ENCODE results near the gene MSANTD4.
"Not testable (repeated sequence)": the region's sequence is repeated elsewhere in the genome, so short reads cannot be mapped to it uniquely, and the experiment has no call there.

Gene MSANTD4

DNA sequence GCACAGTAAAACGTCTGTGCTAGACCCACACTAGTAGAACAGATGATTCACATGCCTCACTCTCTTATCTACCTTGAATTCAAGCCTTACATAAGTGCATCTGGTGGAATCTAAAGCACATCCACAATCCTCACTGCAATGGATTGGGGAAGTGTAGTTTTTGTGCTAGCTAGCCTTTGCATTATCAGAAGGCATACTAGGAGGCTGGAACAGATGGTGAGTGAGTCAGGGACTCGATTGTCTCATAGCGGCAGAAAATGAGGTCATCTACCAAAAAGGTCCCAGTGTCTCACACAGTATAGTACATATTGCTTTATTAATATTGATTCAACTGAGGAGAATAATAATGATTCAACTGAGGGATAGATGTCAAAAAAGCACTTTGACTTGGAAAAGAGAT is 9.3 kb downstream of the MSANTD4 start:
- no peak for DNase-seq

DNA sequence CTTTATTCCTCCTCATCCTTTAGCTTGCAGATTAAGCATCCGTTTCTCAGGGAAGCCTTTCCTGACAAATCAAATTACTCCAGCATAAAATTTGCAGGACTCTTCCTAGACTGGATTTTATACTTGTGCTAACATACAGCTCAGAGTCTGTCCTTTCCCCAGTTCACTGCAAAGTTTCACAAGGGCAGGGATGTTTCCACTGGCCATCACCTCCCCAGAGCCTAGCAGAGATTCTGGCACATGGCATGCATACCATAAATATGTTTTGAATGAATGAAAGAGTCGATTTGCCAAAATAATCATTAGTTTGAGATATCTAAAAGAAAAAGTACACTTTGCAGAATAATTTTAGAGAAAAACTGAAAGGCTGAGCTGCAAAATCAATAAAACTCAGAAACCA is 10.6 kb downstream of the MSANTD4 start:
- DNase-seq: no peak

DNA sequence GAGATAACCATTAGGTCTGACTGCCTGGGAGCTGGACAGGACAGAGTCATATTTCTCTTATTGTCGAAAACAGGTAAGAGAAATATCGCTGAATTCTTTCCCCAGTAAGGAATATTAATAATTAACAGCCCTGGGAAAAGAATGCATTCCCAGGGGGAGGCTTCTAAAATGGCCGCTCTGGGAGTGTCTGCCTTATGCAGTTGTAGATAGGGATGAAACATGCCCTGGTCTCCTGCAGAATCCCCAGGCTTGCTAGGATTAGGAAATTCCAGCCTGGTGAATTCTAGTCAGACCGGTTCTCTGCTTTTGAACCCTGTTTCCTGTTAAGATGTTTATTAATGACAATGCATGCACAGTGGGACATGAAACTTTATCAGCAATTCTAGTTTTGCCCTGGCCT is 18.9 kb downstream of the MSANTD4 start:
- not testable (repeated sequence) for DNase-seq

DNA sequence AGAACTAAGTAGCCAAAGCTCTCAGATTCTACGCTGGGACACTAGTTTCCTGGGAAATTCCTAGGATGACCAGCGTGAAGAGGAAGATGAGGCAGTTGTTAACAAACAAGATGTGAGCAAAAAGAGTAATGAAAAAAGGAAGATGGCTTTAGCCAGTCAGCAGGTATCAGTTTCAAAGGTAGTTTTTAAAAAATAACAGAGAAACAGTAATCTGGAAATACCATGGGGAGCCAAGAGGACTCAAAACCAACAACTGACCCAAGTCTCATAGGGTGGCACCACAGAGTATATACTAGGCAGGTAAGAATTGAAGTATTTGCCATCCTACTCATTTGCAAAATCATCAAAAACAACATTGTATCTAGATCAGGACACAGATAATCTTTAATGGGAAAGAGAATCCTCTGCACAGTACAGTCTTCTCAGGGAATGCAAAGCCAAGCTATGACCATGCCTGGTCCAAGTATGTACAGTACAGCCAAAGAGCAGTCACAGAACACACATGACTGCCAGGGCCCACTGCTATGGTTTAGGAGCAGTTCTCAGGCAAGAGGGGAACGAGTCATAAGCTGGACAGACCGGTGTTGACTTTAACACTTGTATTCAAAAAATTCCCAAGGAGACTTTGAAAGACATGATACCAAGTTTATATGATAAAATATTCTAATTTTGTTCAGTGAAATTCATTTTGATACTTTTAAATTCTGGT is 20.6 kb downstream of the MSANTD4 start:
- no peak for DNase-seq

DNA sequence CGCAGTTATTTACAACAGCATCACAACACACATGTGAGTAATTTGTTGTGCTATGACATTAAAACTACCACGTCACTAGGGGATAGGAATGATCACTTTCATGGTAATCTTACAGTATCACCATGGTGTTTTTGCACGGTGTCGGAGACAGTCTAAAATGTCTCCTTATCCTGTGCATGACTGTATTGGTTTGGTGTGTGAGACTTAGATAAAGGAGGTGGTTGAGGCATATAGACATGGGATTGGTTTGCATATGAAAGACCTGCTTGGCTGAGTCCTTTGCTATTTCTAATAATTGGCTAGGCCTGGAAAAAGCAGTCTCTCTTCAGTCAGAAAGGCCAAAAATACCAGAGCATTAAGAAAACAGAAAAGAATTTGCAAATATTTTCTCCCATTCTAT is 30.2 kb downstream of the MSANTD4 start:
- DNase-seq: no peak

DNA sequence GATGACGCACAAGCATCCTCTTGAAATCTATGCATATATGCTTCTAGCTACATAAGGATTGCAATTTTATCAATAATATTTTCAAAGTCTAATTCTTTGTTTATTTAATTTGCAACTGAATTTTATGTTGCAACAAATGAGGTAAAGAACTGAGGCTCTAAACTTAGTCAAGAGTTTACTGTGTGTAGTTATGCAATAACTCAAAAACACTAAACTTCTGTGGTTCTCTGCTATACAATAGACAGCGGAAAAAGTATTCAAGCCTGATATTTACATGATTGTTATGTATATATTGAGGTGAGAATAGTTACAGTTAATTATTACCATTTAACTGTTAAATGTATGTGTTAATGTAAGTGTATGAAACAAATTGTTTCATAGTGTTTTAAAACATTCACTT is 32.9 kb downstream of the MSANTD4 start:
- DNase-seq: no peak

DNA sequence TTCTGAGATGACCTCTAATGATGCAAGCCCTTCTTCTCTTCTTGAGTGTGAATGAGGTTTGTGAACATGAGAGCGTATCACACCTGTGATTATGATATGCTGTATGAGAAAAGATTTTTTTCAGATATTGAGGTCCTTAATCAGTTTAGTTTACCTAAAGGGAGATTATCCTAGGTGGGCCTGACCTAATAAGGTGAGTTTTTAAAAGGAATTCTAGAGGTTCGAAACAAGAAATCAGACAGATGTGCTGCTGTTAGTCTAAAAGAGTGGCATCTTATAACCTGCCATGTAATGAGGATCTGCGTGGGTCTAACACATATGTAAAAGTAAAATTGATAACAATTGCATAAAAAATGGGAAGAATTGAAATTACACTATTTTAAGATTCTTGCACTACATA is 33.8 kb downstream of the MSANTD4 start:
- DNase-seq: no peak

DNA sequence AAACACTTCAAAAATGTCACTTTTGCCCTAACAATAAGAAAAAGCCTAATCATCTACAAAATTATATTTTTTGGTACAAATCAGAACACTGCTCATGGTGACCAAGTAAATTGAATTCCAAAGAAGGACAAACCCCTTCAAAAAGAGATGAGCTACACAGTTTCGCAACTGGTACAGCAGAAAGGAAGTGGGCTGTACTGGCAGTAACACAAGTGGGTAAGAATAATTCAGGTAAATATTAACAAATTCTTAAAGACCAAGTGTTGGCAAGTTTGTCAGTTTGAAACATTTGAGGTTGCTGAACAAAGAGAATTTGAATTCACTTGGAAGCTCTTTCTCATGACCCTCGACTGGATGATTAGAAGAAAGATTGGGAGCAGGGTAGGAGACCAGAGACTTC is 35.5 kb downstream of the MSANTD4 start:
- no peak for DNase-seq

DNA sequence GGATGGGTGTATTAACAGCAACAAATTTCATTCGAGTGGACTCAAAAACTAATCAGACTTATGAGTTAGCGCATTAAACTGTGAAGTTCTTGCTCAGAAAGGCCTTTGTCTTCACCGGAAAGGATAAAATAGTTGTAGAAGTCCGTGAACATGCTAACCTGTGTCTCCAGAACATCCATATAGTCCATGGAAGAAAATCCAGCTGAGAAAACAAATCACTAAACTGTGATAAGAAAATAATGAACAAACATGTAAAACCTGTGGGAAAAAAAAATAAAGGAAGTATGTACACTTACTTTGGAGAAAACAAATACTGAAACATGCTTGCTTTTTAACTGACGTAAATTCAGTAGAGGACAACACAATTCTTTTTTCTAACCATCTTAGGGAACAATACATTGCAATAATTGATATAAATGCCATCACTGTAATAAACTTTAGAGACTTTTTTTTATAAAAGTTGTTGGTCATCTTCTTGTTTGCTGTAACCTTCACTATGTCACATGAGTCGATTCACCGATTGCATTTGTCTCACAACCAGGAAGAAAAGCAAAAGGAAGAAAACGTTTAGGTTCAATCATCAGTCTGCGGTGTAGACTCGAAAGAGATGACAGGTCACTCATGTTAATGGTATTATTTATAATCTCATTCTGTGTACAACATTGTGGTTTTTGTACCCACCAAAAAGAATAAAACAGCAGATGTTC is 41.9 kb downstream of the MSANTD4 start:
- DNase-seq: no peak

DNA sequence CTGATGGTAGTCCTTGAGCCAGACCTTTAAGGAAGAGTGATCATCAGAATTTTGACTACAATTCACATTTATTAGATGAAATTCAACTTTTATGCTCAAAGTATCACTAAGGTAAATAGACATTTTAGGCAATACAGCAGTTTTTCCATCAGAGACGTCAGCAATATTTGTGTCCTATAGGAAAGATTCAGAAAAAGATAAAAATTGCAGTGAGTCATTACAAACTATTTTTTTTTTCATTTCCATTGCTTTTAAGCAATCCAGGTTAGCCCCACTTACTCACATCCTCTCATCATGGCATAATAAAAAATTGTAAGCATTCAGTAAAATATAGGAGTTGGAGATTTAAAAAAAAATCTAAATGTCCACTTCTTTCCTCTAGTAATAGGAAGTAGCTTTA is 46.9 kb downstream of the MSANTD4 start:
- no peak for DNase-seq

DNA sequence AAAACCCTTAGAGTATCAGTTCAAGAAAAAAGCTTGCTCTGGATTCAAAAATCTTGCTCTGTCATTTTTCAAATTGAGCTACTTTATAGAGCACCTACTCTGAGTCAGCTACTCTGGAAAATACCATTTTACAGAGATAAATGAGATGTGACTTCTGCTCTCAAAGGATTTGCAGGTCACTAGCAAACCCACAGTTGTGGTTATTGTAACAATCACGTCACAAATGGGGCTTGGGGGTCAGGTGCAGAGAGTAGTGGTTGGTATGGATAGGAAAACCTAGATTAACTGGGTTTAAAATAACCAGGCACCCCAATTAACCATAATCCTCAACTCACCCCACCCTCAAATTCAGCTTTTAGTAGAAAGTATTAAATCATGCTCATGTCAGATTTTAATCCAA is 52.3 kb downstream of the MSANTD4 start:
- DNase-seq: no peak

DNA sequence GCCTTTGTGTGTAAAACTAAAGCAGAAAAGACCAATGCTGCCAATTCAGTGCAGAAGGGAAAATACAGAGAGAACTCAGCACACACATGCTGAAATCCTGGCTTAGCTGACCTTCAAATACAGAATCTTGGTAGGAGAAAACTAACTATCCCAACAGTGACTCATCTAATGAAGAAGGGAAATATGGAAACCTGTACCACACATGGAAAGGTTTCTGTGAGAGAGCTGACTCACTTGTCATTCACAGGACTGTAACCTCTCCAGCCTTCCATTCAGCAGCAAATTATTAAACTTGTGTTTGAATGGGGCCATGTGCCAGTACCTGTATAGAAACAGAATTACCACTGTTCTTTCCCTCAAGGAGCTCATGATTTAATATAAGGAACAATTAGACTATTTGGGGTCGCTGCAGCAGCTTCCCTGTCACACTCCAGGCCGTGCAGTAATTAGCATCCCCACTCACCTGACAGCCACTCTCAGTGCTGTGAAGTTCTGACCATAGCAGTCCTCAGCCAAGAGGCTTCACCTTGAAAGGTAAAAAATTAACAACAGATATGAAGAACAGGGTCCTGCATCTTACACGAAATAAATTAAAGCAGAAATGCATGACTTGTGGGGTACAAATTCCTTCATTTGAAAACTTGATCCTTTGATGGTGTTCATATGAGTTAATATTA is 53.9 kb downstream of the MSANTD4 start:
- no peak for DNase-seq

DNA sequence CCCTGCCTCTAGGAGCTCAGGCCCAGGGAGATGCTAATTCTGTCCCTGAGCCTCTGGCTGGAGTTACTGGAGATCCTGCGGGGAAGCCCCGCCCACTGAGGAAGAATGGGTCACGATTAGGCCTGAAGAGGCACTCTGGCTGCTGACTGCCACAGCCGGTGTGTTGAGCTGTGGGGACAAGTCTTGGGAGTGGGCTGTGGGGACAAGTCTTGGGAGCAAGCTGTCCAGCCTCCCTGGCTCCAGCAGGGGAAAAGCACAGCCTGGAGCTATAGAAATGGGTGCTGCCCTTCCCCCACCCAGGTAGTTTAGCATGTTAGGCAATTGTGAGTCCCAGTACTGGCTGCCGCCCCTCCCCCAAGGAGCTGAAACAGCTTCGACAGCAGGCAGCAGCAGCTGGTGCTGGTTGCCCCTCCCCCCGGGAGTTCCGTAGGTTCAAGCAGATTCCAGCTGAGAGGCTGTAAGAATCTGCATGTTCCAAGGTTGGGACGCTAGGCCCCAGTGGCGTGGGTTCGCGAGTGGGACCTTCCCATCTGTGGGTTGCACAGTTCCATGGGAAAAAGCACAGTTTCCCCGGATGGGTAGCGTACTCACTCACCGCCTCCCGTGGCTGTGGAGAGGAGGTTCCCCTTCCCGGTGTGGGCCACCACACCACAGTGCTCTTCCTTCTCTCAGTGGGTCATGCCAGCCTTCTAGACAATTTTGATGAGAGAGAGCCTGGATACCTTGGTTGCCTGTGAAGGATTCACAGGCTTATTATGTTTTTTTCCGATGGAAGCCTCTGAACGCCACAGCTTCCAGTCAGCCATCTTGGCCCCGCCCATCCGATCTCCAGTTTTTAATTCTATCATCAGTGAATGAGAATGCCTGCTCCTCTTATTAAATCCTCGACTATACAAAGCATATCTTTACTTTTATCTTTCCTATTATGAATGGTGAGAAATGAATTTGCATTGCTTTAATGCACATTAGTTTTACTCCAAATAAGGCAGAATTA is 61.5 kb downstream of the MSANTD4 start:
- peak; percentile 44 for DNase-seq
